Measurements from ENCODE around the gene HNRNPH1.

- TF ChIP-seq CTCF (IDR thresholded peaks at IDR 0.05; ENCODE audit: low read depth, low read length, poor library complexity, severe bottlenecking), result no peak
- no peak for TF ChIP-seq EZH2phosphoT487 (IDR thresholded peaks at IDR 0.05; ENCODE audit: borderline replicate concordance, low read length)
These were observed 58.9 kb downstream of the HNRNPH1 start for GRCh38 chr5:179564526-179564925.
